B cell (primary cell): Measurements from ENCODE around the gene SLC15A4. TPM values are rescaled to one million over a fixed set of nuclear protein-coding genes. Genes with fewer than 3 reads are reported as not detected.
A peak's percentile ranks its signal among the peaks of the same experiment; 100 is the strongest.

Experiments used
- ATAC-seq: fragments of 200-7000 bp; cut with Tn5 transposase; one replicate; pipeline ENCODE4 v1.10.0; 2021; ENCODE audit warnings: low read depth, mild to moderate bottlenecking, moderate number of reproducible peaks, moderate library complexity
- CTCF ChIA-PET: fragments of 350-600 bp; sonication (Branson Sonifier 250); formaldehyde crosslinking; loops from one replicate; lab custom pipeline; 2021; ENCODE audit warnings: antibody characterized with exemption, inconsistent platforms; lab: Charles Lee
- POLR2A ChIA-PET: fragments of 350-600 bp; sonication (Branson Sonifier 250); formaldehyde crosslinking; loops from one replicate; lab custom pipeline; 2021; ENCODE audit warnings: antibody characterized with exemption; lab: Charles Lee
- DNase-seq: peaks from one replicate; pipeline ENCODE4 v3.0.0; 2013
- H2AFZ ChIP-seq: 2 replicates; pipeline ENCODE4 v1.6.1; 2012; ENCODE audit warnings: mild to moderate bottlenecking, low read depth, low read length; ENCODE audit not compliant: insufficient read depth, poor library complexity, severe bottlenecking
- H3K27ac ChIP-seq, 2 donors: 1 replicate in 1 of 2; 2 replicates in 1 of 2; pipeline ENCODE4 v1.5.1; 2012 to 2013; ENCODE audit warnings: low read length in 2 of 2, mild to moderate bottlenecking in 2 of 2, moderate library complexity in 1 of 2
- H3K27me3 ChIP-seq, 4 experiments: fragments of 200-600 bp in 1 of 4; sonication (generic) in 1 of 4; replicated peaks in 1 of 4; 1 replicate in 2 of 4; 2 replicates in 2 of 4; pipeline versions ENCODE4 v1.6.1 to v1.7.0; 2013 to 2016; ENCODE audit warnings: low read length in 3 of 4, mild to moderate bottlenecking in 2 of 4, mixed read lengths in 1 of 4, moderate library complexity in 1 of 4; ENCODE audit not compliant: insufficient read depth in 4 of 4, control insufficient read depth in 3 of 4; ENCODE audit errors: control extremely low read depth in 1 of 4
- H3K36me3 ChIP-seq, 2 experiments: replicated peaks in 1 of 2; 1 replicate in 1 of 2; 2 replicates in 1 of 2; pipeline versions ENCODE4 v1.6.1 to v1.7.1; 2013; ENCODE audit warnings: low read length in 1 of 2; ENCODE audit not compliant: insufficient read depth in 2 of 2, control insufficient read depth in 1 of 2; ENCODE audit errors: control extremely low read depth in 1 of 2, extremely low read depth in 1 of 2
- H3K4me1 ChIP-seq, 2 donors: fragments of 200-600 bp in 1 of 2; sonication (generic) in 1 of 2; 1 replicate in 1 of 2; 2 replicates in 1 of 2; pipeline versions ENCODE4 v1.5.1 to v1.6.1; 2013 to 2017; ENCODE audit warnings: low read length in 2 of 2; ENCODE audit not compliant: control insufficient read depth in 2 of 2, insufficient read depth in 2 of 2
- H3K4me2 ChIP-seq: replicated peaks from 2 replicates; pipeline ENCODE3; 2012; ENCODE audit warnings: mild to moderate bottlenecking, low read depth, low read length; ENCODE audit not compliant: poor library complexity, severe bottlenecking
- H3K4me3 ChIP-seq, 5 experiments: fragments of 200-600 bp in 1 of 5; sonication (generic) in 1 of 5; 1 replicate in 3 of 5; 2 replicates in 2 of 5; pipeline versions ENCODE4 v1.5.1 to v1.7.0; 2011 to 2016; ENCODE audit warnings: low read length in 4 of 5, mild to moderate bottlenecking in 4 of 5, low read depth in 2 of 5, control low read depth in 1 of 5, moderate library complexity in 1 of 5; ENCODE audit not compliant: insufficient read depth in 1 of 5; ENCODE audit errors: control extremely low read depth in 1 of 5, extremely low read depth in 1 of 5
- H3K79me2 ChIP-seq: fragments of 200-600 bp; sonication (generic); one replicate; pipeline ENCODE4 v1.6.0; 2016; ENCODE audit warnings: low read length; ENCODE audit not compliant: control insufficient read depth, insufficient read depth
- H3K9ac ChIP-seq: fragments of 200-600 bp; sonication (generic); 2 replicates; pipeline ENCODE4 v1.6.1; 2017; ENCODE audit warnings: mild to moderate bottlenecking, low read length, moderate library complexity
- H3K9me3 ChIP-seq, 3 donors: one replicate each; pipeline versions ENCODE4 v1.6.1 to v1.7.1; 2013; ENCODE audit warnings: low read length in 2 of 3; ENCODE audit not compliant: control insufficient read depth in 2 of 3, insufficient read depth in 1 of 3; ENCODE audit errors: control extremely low read depth in 1 of 3
- H4K20me1 ChIP-seq: 2 replicates; pipeline ENCODE4 v1.6.0; 2012; ENCODE audit warnings: mild to moderate bottlenecking, low read length; ENCODE audit not compliant: insufficient read depth, control insufficient read depth, poor library complexity, severe bottlenecking
- H3K27ac Mint-ChIP-seq: one replicate; pipeline ENCODE4 v1.8.0; 2021; ENCODE audit warnings: mixed read lengths
- H3K27me3 Mint-ChIP-seq: one replicate; pipeline ENCODE4 v1.8.0; 2021; ENCODE audit warnings: mixed read lengths
- H3K4me1 Mint-ChIP-seq: one replicate; pipeline ENCODE4 v1.8.0; 2021; ENCODE audit warnings: mixed read lengths
- H3K4me3 Mint-ChIP-seq: one replicate; pipeline ENCODE4 v1.8.0; 2021; ENCODE audit warnings: mixed read lengths
- H3K9me3 Mint-ChIP-seq: one replicate; pipeline ENCODE4 v1.8.0; 2022; ENCODE audit warnings: mixed read lengths; ENCODE audit not compliant: insufficient read depth
- EZH2 ChIP-seq: IDR thresholded peaks from 2 replicates; pipeline ENCODE4 v1.6.1; 2012; ENCODE audit warnings: borderline replicate concordance, low read depth, mild to moderate bottlenecking, moderate library complexity, low read length; ENCODE audit not compliant: insufficient read depth, poor library complexity, severe bottlenecking
- WGBS: methylation state at CpG from one replicate; pipeline ENCODE4 v1.1.5; 2013; ENCODE audit warnings: missing lambda C conversion rate; ENCODE audit not compliant: insufficient coverage; 5-methylcytosine and 5-hydroxymethylcytosine counted together
- intact Hi-C: fragments of 100-400 bp; cut with micrococcal nuclease; formaldehyde crosslinking; loops from one replicate; pipeline ENCODE4 v1.10.0; 2022
- polyA plus RNA-seq: library from polyadenylated mRNA; depleted of rRNA; stranded (reverse); fragments of >200 nt; gene quantifications from 2 replicates; pipeline ENCODE4 v1.2.3, GENCODE V29; 2012
- total RNA-seq, 2 donors: library from RNA; stranded (reverse); fragments of 120-200 nt in 1 of 2; gene quantifications; 1 replicate in 1 of 2; 2 replicates in 1 of 2; pipeline versions ENCODE4 v1.2.3 to v1.2.4, GENCODE V29; 2013 to 2022
- TF ChIP-seq, protein P1 (sequence below): fragments of 200-600 bp; IDR thresholded peaks from one replicate; pipeline ENCODE4 v1.8.0; 2022; ENCODE audit warnings: antibody characterized with exemption, mild to moderate bottlenecking

The SLC15A4 gene
- total and polyA plus RNA-seq, 2 donors (not counting 1 experiment from before 2014, with no cell fraction given) = 48.9 to 67.2 TPM

DNA sequence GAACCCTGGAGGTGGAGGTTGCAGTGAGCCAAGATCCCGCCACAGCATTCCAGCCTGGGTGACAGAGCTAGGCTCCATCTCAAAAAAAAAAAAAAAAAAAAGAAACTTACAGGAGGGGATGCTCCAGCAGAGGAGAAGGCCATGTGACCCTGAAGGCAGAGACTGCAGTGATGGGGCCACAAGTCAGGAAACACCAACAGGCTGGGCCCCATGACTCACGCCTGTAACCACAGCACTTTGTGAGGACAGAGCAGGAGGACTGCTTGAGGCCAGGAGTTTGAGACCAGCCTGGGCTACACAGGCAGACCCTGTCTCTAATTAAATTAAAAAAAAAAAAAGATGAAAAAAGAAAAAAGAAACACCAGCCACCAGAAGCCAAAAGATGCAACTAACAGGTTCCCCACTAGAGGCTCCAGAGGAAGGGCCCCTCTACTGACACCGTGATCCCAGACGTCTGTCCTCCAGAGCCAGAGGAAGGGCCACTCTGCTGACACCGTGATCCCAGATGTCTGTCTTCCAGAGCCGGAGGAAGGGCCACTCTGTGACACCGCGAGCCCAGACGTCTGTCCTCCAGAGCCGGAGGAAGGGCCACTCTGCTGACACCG lies 20.4 kb upstream of the SLC15A4 start:
- ChIA-PET CTCF (interaction anchor here (1.6 kb wide), 1 partner anchor 13 kb away, joined by 3 read pairs; no protein-coding TSS in a partner anchor), POLR2A (no interaction called here)
- H3K9ac ChIP-seq = no peak overlapping the region
- no peak overlapping the region for H3K4me2 ChIP-seq
- no peak overlapping the region for H3K4me3 ChIP-seq
- Mint-ChIP-seq H3K27ac (peak overlapping the region; percentile 46), H3K4me3 (no peak overlapping the region), H3K4me1 (peaks cover 25% of the 10 kb centered on the region), H3K9me3 (no peaks in the 10 kb centered on the region), H3K27me3 (no peaks in the 10 kb centered on the region)
- intact Hi-C loops = no loop called here
- peaks cover 0 to 7% (median 0%) of the 10 kb centered on the region in 3 donors for H3K9me3 ChIP-seq
- H3K4me1 ChIP-seq = peaks cover 15 to 28% of the 10 kb centered on the region in 2 donors
- H3K36me3 ChIP-seq = no peaks in the 10 kb centered on the region
- ATAC-seq = peak; percentile 28
- peaks cover 5% of the 10 kb centered on the region for H3K79me2 ChIP-seq
- no peaks in the 10 kb centered on the region for H4K20me1 ChIP-seq
- WGBS = 61% methylated on average over 10 of the region's 11 CpGs
- H2AFZ ChIP-seq = no peak overlapping the region
- peaks cover 0 to 13% (median 0%) of the 10 kb centered on the region in 4 experiments for H3K27me3 ChIP-seq
- TF ChIP-seq, protein P1, sequence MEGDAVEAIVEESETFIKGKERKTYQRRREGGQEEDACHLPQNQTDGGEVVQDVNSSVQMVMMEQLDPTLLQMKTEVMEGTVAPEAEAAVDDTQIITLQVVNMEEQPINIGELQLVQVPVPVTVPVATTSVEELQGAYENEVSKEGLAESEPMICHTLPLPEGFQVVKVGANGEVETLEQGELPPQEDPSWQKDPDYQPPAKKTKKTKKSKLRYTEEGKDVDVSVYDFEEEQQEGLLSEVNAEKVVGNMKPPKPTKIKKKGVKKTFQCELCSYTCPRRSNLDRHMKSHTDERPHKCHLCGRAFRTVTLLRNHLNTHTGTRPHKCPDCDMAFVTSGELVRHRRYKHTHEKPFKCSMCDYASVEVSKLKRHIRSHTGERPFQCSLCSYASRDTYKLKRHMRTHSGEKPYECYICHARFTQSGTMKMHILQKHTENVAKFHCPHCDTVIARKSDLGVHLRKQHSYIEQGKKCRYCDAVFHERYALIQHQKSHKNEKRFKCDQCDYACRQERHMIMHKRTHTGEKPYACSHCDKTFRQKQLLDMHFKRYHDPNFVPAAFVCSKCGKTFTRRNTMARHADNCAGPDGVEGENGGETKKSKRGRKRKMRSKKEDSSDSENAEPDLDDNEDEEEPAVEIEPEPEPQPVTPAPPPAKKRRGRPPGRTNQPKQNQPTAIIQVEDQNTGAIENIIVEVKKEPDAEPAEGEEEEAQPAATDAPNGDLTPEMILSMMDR = peak; percentile 39
- TF ChIP-seq EZH2 = no peak
- peak; percentile 33 for DNase-seq
- no peak overlapping the region for H3K27ac ChIP-seq

DNA sequence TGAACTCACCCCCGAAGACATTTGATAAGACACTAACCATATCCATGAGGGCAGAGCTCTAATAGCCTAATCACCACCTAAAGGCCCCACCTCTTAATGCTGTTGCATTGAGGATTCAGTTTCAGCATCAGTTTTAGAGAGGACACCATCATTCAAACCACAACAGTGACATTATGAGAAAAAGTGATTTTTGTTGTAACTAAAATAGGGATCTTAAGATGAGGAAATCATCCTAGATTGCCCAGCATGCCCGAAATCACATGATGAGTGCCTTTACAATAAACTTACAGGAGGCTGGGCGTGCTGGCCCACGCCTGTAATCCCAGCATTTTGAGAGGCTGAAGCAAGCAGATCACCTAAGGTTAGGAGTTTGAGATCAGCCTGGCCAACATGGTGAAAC lies 19.8 kb upstream of the SLC15A4 start:
- CTCF ChIA-PET = interaction anchor here (1.6 kb wide), 1 partner anchor 13 kb away, joined by 3 read pairs; no protein-coding TSS in a partner anchor
- no peaks in the 10 kb centered on the region for H3K9me3 Mint-ChIP-seq
- Histone ChIP-seq H3K9ac (no peak overlapping the region), H3K36me3 (no peaks in the 10 kb centered on the region), H3K4me2 (no peak overlapping the region), H3K79me2 (peaks cover 5% of the 10 kb centered on the region), H3K27ac (no peak overlapping the region), H3K4me1 (peaks cover 15 to 28% of the 10 kb centered on the region in 2 donors), H2AFZ (no peak overlapping the region), H3K4me3 (no peak overlapping the region), H4K20me1 (no peaks in the 10 kb centered on the region), H3K27me3 (peaks cover 0 to 13% (median 0%) of the 10 kb centered on the region in 4 experiments), H3K9me3 (peaks cover 0 to 7% (median 0%) of the 10 kb centered on the region in 3 donors)
- 88% methylated on average over 3 of the region's 4 CpGs for WGBS
- intact Hi-C loops = no loop called here
- no peak for DNase-seq
- TF ChIP-seq, protein P1 = no peak
- no peak for TF ChIP-seq EZH2
- POLR2A ChIA-PET = no interaction called here
- H3K27ac Mint-ChIP-seq = no peak overlapping the region
- no peaks in the 10 kb centered on the region for H3K27me3 Mint-ChIP-seq
- H3K4me1 Mint-ChIP-seq = peaks cover 25% of the 10 kb centered on the region
- no peak for ATAC-seq
- no peak overlapping the region for H3K4me3 Mint-ChIP-seq
